KOPT-K1 (cell line): ENCODE results near the gene RFC2.
A peak's percentile ranks its signal among the peaks of the same experiment; 100 is the strongest.
"Not testable (repeated sequence)": the region's sequence is repeated elsewhere in the genome, so short reads cannot be mapped to it uniquely, and the experiment has no call there.

Experiments
- H3K27ac ChIP-seq: fragments of 200-600 bp; sonication (generic); 2 replicates; pipeline ENCODE4 v1.5.1; 2016; ENCODE audit warnings: antibody characterized with exemption, mild to moderate bottlenecking, low read depth, low read length; ENCODE audit not compliant: poor library complexity, severe bottlenecking
- H3K36me3 ChIP-seq: fragments of 200-600 bp; sonication (generic); 2 replicates; pipeline ENCODE4 v1.5.1; 2017; ENCODE audit warnings: antibody characterized with exemption, mild to moderate bottlenecking, low read length, moderate library complexity; ENCODE audit not compliant: insufficient read depth
- H3K9me3 ChIP-seq: fragments of 200-600 bp; sonication (generic); 2 replicates; pipeline ENCODE4 v1.5.1; 2017; ENCODE audit warnings: antibody characterized with exemption, low read length, mild to moderate bottlenecking; ENCODE audit not compliant: insufficient read depth, poor library complexity, severe bottlenecking

The RFC2 gene

DNA sequence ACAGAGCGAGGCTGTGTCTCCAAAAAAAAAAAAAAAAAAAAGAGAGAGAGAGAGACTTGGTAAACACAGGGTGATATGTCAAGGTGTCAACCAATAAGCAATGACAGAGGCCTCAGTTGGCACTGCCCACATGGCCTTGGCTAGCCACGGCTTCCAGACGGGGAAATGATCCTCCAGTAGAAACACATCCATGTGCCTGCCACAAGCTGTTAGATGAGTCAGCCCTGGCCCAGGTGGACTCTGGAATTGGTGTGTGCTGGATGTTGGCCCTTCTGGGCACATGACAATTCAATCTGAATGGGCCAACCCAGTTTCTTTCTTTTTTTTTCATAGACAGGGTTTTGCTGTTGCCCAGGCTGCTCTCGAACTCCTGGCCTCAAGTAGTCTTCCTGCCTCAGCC, 13.7 kb downstream of the RFC2 start:
- H3K36me3 ChIP-seq = peaks cover 98% of the 10 kb centered on the region
- H3K27ac ChIP-seq = no peak overlapping the region
- no peaks in the 10 kb centered on the region for H3K9me3 ChIP-seq

DNA sequence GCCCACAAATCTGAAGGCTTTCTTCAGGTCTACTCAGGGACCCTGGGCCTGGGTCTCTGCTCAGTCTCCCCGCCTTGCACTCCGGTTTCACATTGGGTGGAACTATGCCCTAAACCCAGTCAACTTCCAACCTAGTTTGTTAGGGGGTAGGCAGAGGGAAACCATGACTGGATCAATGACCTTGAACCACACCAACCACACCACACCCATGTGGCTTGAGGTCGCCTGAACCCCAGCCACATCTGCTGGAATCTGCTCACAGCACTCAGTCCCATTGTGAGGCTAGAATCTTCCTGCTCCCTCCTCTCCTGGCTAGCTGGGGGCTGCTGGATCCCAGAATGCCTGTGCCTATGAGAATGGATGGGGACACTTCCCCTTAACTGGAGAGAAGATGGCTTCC, 17.9 kb downstream of the RFC2 start:
- Histone ChIP-seq H3K36me3 (peaks cover 100% of the 10 kb centered on the region), H3K9me3 (no peaks in the 10 kb centered on the region), H3K27ac (peak overlapping the region; percentile 11)

DNA sequence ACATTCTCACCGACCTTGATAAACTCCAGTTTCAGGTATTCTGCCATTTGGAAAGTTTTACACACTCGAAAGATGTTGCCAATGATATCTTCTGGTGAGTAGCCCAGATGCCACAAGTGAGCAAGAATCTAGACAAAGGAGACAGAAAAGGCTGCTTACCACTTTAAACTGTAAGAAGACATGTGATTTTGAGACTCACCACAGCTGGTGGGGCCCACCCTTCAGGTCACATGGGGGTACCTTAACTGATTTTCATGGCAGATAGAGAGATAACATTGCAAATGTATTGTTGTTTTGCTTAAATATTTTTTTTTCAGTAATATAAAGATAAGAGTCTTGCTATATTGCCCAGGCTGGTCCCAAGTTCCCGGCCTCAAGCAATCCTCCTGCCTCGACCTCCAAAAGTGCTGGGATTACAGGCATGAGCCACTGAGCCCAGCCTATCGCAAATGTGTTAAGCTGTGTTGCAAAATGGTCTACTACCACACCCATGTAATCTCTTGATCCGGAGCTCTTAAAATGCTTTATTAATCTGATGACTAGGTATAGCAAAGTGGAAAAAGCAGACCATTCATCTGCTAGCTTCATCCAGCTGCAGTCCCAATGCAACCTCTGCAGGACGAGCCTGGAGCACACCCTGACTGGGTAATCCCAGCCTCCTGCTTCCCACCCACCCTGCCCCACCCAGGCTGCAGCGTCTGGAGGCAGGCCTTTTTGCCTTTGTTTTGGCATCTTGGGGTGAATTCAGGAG, 18.5 kb downstream of the RFC2 start:
- Histone ChIP-seq H3K27ac (peak overlapping the region; percentile 47), H3K36me3 (peaks cover 100% of the 10 kb centered on the region), H3K9me3 (no peaks in the 10 kb centered on the region)

DNA sequence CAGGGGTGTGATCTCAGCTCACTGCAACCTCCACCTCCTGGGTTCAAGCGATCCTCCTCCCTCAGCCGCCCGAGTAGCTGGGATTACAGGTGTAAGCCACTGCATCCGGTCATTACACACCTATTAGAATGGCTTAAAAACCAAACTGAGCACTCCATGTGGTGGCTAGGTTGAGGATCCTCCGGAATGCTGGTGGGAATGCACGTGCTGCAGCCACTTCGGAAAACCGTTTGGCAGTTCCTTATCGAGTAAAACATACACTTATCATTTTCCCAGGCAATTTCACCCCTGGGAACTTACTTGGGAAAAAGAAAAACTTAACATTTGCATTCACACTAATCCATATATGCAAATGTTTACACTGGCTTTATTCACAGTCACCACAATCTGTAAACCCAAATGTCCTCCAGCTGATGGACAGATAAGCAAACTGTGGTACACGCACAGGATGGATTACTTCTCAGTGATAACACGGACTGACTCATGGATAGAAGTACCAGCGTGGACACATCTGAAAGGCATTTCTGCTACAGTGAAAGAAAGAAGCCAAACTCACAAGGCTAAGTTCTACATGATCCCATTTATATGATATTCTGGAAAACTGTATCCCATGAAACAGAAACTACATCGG, 20.4 kb downstream of the RFC2 start:
- Histone ChIP-seq H3K36me3 (peaks cover 100% of the 10 kb centered on the region), H3K27ac (no peak overlapping the region), H3K9me3 (no peaks in the 10 kb centered on the region)

DNA sequence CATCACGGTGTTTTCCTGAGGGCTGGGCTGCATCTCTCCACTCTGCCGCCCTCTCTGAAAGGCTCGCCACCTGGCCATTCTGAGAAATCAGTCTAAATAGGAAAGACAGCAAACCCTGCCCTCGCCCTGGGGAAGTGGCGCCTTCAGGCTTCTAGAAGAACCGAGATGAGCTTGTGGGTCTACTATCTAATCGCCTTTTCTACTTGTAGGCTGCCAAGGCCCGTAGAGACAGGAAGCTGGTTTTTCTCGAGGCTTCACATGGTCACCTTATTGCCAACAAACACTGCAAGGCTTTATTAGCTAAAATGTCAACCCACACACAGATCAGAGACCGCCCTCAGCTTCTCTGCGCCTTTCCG, 23.0 kb downstream of the RFC2 start:
- Histone ChIP-seq H3K36me3 (peaks cover 91% of the 10 kb centered on the region), H3K27ac (no peak overlapping the region), H3K9me3 (no peaks in the 10 kb centered on the region)

DNA sequence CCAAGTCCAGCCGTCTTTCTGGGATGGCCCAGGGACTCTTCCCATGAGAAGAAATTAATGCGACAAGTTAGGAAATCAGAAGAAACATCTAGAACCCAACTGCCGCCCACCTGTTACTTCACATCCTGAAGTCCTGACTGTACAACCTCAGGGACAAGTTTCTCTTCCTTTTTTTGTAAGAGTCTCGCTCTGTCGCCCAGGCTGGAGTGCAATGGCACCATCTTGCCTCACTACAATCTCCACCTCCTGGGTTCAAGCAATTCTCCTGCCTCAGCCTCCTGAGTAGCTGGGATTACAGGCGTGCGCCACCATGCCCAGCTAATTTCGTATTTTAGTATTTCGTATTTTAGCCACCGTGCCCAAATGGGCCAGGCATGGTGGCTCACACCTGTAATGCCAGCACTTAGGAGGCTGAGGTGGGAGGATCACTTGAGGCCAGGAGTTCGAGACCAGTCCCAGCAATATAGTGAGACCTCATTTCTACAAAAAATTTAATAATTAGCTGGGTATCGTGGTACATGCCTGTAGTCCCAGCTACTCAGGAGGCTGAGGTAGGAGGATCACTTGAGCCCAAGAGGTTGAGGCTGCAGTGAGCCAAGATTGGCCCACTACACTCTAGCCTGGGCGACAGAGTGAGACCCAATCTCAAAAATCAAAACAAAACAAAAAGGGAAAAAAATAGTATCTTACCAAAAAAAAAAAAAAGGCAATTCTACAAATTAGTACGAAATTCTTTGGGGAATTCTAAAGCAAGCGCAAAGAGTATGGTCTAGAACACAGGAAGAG, 23.6 kb downstream of the RFC2 start:
- Histone ChIP-seq H3K36me3 (peaks cover 91% of the 10 kb centered on the region), H3K27ac (no peak overlapping the region), H3K9me3 (no peaks in the 10 kb centered on the region)

DNA sequence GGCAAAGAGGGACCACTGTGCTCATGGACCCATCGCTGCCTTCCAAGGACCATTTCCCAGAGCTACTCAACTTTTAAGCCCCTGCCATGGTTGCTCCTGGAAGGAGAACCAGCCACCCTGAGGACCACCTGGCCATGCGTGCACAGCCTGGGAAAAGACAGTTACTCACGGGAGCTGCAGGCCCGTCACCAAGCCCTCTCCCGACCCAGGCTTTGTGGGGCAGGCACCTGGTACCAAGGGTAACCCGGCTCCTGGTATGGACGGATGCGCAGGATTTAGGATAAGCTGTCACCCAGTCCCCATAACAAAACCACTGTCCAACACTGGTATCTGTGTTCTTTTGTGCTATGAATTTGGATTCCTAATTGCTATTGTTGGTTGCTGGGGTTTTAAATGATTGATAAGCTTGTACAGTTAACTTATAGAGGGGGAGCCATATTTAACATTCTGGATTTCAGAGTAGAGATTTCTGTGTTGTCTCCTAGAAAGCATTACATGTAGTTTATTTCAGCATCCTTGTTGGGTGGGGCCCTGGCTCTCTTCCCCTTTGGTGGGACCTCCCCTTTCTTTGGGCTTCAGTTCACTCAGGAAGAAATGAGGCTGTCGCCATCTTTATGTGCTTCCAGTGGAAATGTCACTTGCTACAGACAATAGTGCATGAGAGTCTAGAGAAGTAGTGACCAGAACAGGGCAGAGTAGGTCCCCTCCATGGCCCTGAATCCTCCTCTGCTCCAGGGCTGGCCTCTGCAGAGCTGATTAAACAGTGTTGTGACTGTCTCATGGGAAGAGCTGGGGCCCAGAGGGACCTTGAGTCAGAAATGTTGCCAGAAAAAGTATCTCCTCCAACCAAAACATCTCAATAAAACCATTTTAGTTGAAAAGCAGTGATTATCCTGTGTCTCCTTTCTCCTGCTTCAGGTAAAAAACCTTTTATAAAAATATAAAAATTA, 25.0 kb downstream of the RFC2 start:
- Histone ChIP-seq H3K9me3 (no peaks in the 10 kb centered on the region), H3K27ac (no peak overlapping the region), H3K36me3 (peaks cover 91% of the 10 kb centered on the region)

DNA sequence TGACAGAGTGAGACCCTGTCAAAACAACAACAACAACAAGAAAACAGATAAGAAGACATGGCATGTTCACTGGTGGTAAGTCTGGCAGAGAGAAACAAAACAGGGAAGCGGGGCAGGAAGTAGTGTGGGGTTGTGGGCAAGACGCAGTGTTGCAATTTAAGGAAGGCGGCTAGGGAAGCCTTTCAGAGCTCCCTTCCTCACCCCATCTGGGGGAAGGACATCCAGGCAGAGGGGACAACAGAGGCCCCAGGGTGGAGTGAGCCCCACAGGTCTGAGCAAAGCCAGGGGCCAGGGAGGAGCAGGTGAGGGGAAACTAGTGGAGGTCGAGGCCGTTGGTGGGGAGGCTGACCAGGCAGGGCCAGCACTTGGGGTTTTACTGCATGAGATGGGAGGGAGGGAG, 27.6 kb downstream of the RFC2 start:
- H3K9me3 ChIP-seq = no peaks in the 10 kb centered on the region

DNA sequence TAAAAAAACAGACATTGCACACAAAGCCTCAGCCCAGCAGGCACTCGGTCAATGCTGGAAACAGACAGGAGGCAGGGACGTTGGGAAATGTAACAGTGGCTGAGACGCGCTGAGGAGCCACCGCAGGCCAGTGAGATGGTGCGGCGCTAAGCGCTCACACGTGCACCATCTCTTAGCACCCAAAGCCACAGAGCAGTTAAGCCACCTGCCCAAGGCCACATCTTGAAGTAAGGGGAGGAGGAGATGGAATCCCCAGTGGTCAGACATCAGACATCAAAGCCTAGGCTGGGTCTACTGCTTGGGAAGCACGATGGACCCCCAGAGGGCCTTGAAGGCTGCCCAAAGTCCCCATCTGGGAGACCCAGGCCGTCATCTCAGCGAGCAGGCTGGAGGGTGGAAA, 28.8 kb downstream of the RFC2 start:
- Histone ChIP-seq H3K27ac (no peak overlapping the region), H3K36me3 (peaks cover 58% of the 10 kb centered on the region), H3K9me3 (no peaks in the 10 kb centered on the region)

More for the DNA sequence above, 27.6 kb downstream of the RFC2 start:
- H3K27ac ChIP-seq = no peak overlapping the region
- H3K36me3 ChIP-seq = peaks cover 70% of the 10 kb centered on the region

DNA sequence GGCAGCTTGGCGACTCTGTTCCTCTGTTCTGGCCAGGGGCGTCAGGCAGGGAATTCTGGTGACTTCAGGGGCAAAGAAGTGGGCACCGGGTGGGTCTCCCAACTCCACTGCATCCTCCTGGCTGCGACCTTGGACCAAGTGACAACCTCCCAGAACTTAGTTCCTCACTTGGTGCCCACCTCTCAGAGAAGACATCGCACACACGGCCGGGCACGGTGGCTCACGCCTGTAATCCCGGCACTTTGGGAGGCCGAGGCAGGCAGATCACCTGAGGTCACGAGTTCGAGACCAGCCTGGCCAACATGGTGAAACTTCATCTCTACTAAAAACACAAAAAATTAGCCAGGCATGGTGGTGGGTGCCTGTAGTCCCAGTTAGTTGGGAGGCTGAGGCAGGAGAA, 29.3 kb downstream of the RFC2 start:
- H3K27ac ChIP-seq, H3K9me3 ChIP-seq: not testable (repeated sequence)
- H3K36me3 ChIP-seq = peaks cover 53% of the 10 kb centered on the region

DNA sequence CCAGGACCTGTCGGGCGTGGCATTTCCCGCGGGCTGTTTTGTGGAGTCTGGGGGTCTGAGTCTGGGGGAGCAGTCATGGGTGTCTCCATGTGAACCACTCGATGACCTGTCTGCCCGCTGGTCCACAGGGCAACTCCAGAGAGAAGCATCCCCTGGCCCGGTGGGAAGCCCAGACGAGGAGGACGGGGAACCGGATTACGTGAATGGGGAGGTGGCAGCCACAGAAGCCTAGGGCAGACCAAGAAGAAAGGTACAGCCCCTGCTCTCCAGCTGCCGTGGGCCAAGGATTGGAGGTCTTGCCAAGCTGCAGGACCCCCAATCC, 29.7 kb downstream of the RFC2 start:
- peaks cover 48% of the 10 kb centered on the region for H3K36me3 ChIP-seq
- no peaks in the 10 kb centered on the region for H3K9me3 ChIP-seq
- H3K27ac ChIP-seq = no peak overlapping the region

DNA sequence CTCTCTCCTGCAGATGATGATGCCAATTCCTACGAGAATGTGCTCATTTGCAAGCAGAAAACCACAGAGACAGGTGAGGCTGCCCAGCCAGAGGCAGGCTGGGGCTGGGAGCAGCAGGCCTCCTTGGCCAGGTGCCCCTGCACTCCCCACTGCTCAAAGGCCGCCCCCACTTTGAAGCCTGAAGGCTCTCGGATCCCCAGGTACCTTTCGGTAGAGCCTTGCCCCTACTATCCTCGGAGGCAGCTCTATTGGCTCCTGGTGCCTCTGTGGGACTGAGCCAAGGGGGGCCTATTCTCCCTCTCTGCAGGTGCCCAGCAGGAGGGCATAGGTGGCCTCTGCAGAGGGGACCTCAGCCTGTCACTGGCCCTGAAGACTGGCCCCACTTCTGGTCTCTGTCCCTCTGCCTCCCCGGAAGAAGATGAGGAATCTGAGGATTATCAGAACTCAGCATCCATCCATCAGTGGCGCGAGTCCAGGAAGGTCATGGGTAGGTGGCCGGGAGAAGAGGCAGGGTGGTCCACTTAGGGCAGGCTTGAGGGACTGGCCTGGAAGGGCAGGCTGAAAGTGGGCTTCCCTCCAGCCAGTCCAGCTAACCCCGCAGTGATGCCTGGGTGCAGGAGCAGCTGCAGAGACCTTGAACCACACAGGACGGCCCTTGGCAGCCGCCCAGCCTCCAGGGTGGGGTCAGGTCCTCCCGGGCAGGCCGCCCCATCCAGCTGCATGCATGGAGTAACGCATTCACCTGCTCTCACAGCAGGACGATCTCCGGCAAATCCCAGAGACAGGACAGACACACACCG, 30.3 kb downstream of the RFC2 start:
- peaks cover 43% of the 10 kb centered on the region for H3K36me3 ChIP-seq

DNA sequence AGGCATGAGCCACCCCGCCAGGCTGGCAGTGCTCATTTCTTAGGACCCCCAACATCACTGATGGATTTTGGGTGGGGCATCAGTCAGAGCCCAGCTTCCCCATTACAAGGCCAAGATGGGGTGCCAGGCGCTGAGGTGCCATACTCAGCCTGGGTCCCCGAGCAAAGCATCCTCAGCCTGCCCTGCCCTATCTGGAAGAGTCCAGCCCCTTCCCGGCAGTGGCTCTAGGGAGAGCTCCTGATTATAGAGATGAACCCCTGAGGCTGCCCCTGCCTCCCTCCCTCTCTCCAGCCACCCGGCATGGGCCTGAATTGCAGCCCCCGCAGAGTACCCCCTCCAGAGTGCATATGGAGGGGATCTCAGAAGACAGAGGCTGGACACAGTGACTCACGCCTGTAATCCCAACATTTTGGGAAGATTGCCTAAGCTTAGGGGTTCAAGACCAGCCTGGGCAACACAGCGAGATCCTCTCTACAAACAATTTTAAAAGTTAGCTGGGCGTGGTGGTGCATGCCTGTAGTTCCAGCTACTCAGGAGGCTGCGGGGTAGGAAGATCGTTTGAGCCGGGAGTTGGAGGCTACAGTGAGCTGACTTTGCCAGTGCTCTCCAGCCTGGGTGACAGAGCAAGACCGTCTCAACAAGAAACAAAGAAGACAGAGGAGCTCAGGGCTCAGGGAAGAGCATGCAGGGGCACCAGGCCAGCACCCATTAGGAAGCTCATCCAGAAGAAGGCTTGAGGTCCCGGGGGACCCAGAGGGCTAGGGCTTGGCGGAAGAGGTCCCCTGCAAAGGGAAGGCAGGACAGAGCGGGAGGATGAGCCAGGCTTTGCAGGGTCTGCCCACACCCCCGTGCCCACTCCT, 31.1 kb downstream of the RFC2 start:
- Histone ChIP-seq H3K36me3 (peaks cover 39% of the 10 kb centered on the region), H3K9me3 (no peaks in the 10 kb centered on the region), H3K27ac (no peak overlapping the region)

More for the DNA sequence above, 30.3 kb downstream of the RFC2 start:
- Histone ChIP-seq H3K27ac (no peak overlapping the region), H3K9me3 (no peaks in the 10 kb centered on the region)
